Lung (tissue), 12 donors: ENCODE measurements around the gene EPC1. TPM values are rescaled to one million over a fixed set of nuclear protein-coding genes. Genes with fewer than 3 reads are reported as not detected.

Experiments
- ATAC-seq: fragments of 200-7000 bp; cut with Tn5 transposase; one replicate; pipeline ENCODE4 v1.9.1; 2020; ENCODE audit warnings: moderate number of reproducible peaks; ENCODE audit not compliant: insufficient read depth, low FRiP score
- DNase-seq, 3 donors: peaks; one replicate each; pipeline ENCODE4 v3.0.0-alpha.2; 2013 to 2017
- H3K27ac ChIP-seq, 2 donors: one replicate each; pipeline ENCODE4 v1.5.1; 2013; ENCODE audit warnings: mild to moderate bottlenecking in 2 of 2, moderate library complexity in 2 of 2, control low read depth in 1 of 2, inconsistent platforms in 1 of 2, low read depth in 1 of 2, low read length in 1 of 2
- H3K27me3 ChIP-seq, 3 donors: one replicate each; pipeline ENCODE4 v1.5.1; 2013; ENCODE audit warnings: low read length in 2 of 3; ENCODE audit not compliant: control insufficient read depth in 3 of 3, insufficient read depth in 3 of 3
- H3K36me3 ChIP-seq, 4 donors: one replicate each; pipeline ENCODE4 v1.5.1; 2013; ENCODE audit warnings: low read length in 4 of 4, mild to moderate bottlenecking in 1 of 4, moderate library complexity in 1 of 4; ENCODE audit not compliant: control insufficient read depth in 4 of 4, insufficient read depth in 4 of 4
- H3K4me1 ChIP-seq, 5 donors: one replicate each; pipeline ENCODE4 v1.5.1; 2013; ENCODE audit warnings: low read length in 5 of 5, mild to moderate bottlenecking in 2 of 5, moderate library complexity in 1 of 5; ENCODE audit not compliant: control insufficient read depth in 5 of 5, insufficient read depth in 5 of 5
- H3K4me3 ChIP-seq: one replicate; pipeline ENCODE4 v1.5.1; 2013; ENCODE audit warnings: mild to moderate bottlenecking, control low read depth, moderate library complexity
- H3K9ac ChIP-seq, 2 donors: one replicate each; pipeline ENCODE4 v1.5.1; 2013; ENCODE audit warnings: low read length in 2 of 2, control low read depth in 1 of 2; ENCODE audit not compliant: insufficient read depth in 1 of 2
- H3K9me3 ChIP-seq, 4 donors: one replicate each; pipeline ENCODE4 v1.5.1; 2013; ENCODE audit warnings: low read length in 3 of 4, mild to moderate bottlenecking in 1 of 4, moderate library complexity in 1 of 4; ENCODE audit not compliant: control insufficient read depth in 4 of 4, insufficient read depth in 3 of 4
- CTCF ChIP-seq: IDR thresholded peaks from 2 replicates; pipeline ENCODE4 v1.5.1; 2012; ENCODE audit warnings: mild to moderate bottlenecking; ENCODE audit errors: control extremely low read depth, extremely low read depth
- WGBS, 2 donors: extraction: QIAGEN DNeasy Blood & Tissue Kit; methylation state at CpG; one replicate each; pipeline ENCODE4 v1.1.7; 2013; 5-methylcytosine and 5-hydroxymethylcytosine counted together
- polyA plus RNA-seq, 2 donors: library from polyadenylated mRNA; stranded (reverse); fragments of 200-250 nt; gene quantifications; one replicate each; pipeline ENCODE4 v1.2.1, GENCODE V29; 2013
- total RNA-seq, 2 donors: library from RNA; depleted of rRNA in 1 of 2; stranded (reverse); fragments of >200 nt in 1 of 2; gene quantifications; one replicate each; pipeline ENCODE4 v1.2.1, GENCODE V29; 2014 to 2021
- donor health status: control.
- donor health status: control.
- donor health status: Bipolar disorder and iron deficiency.
- donor health status: healthy.
- donor health status: DM: yes; HTN: yes; CAD: no.

EPC1 gene
- total and polyA plus RNA-seq, 4 donors: 13.2 to 109 (median 26.0) TPM

DNA sequence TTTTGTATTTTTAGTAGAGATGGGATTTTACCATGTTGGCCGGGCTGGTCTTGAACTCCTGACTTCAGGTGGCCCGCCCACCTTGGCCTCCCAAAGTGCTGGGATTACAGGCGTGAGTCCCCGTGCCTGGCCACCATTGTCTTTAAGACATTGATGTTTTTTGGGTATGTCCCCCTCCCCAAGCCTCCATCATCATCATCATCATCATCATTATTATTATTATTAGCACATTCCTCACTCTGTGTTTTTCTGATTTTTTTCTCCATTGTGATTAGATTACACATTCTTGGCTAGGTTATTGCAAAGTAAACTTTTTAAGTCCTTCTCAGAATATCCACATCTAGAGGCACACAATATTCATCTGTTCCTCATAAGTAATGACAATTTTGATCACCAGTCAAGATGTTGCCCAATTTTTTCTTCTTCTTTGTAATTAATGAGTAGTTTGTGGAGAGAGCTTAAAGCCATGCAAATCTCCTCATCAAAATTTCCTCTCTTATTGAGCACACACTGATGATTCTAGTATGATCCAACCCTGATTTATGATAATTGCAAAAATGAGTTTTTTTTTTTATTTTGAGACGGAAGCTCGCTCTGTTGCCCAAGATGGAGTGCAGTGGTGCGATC, 47.5 kb downstream of the EPC1 start:
- 90 to 96% methylated on average over 7 of the region's 7 CpGs for WGBS, 2 donors
- peak in 2 of 3 donors; percentile 13 to 25 for DNase-seq
- TF ChIP-seq CTCF: no peak
- H3K4me3 ChIP-seq: no peak overlapping the region
- H3K9me3 ChIP-seq: no peaks in the 10 kb centered on the region
- peaks cover 0 to 9% (median 0%) of the 10 kb centered on the region in 5 donors for H3K4me1 ChIP-seq
- ATAC-seq: no peak
- no peak overlapping the region for H3K27ac ChIP-seq
- H3K27me3 ChIP-seq: no peaks in the 10 kb centered on the region
- H3K9ac ChIP-seq: no peak overlapping the region
- peaks cover 0 to 13% (median 9%) of the 10 kb centered on the region in 4 donors for H3K36me3 ChIP-seq

GRCh38 chr10:32298075-32298812, 48.7 kb downstream of the EPC1 start:
- H3K27me3 ChIP-seq: no peaks in the 10 kb centered on the region
- peak; percentile 53 for ATAC-seq
- H3K9ac ChIP-seq: no peak overlapping the region

DNA sequence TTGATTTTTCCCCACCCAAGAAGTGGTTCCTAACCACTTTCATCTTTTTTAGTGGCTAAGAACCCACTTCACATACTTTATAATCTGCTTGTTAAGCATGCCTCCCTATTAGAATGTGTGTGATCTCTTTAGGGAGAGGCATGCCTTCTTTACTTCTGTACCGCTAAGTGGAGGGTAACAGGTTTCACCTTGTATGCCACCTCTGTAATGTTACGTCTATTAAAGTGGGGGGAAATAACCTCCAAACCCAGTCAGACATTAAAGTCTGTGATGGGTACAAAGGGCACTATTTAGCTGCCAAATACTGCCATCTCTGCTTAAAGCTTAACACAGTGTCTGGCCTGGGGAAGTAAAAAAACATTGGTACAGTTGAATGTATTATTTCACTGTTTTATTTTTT, 51.9 kb downstream of the EPC1 start:
- no peaks in the 10 kb centered on the region for H3K27me3 ChIP-seq
- no peak for TF ChIP-seq CTCF
- ATAC-seq: no peak
- H3K4me3 ChIP-seq: no peak overlapping the region
- WGBS, 2 donors: 72 to 77% methylated on average over 2 of the region's 2 CpGs
- H3K9ac ChIP-seq: no peak overlapping the region
- H3K36me3 ChIP-seq: peaks cover 0 to 12% (median 3%) of the 10 kb centered on the region in 4 donors
- peaks cover 0 to 9% (median 0%) of the 10 kb centered on the region in 5 donors for H3K4me1 ChIP-seq
- H3K9me3 ChIP-seq: no peaks in the 10 kb centered on the region
- H3K27ac ChIP-seq: no peak overlapping the region
- peak in 1 of 3 donors; percentile 13 for DNase-seq

More at GRCh38 chr10:32298075-32298812, 48.7 kb downstream of the EPC1 start:
- Histone ChIP-seq H3K4me3 (no peak overlapping the region), H3K9me3 (no peaks in the 10 kb centered on the region), H3K36me3 (peaks cover 0 to 4% (median 3%) of the 10 kb centered on the region in 4 donors), H3K27ac (no peak overlapping the region), H3K4me1 (peaks cover 0 to 9% (median 0%) of the 10 kb centered on the region in 5 donors)
- no peak for DNase-seq
- no peak for TF ChIP-seq CTCF
- 76 to 85% methylated on average over 11 of the region's 11 CpGs for WGBS, 2 donors
